H1 (cell line): ENCODE results near the gene PITPNC1. TPM values are rescaled to one million over a fixed set of nuclear protein-coding genes. Genes with fewer than 3 reads are reported as not detected.

Experiments
- CTCF ChIA-PET: fragments of 300-600 bp; sonication (Branson Sonifier 250); formaldehyde crosslinking; loops from one replicate; lab custom pipeline; 2021; ENCODE audit not compliant: partially characterized antibody; lab: Charles Lee
- POLR2A ChIA-PET: fragments of 300-600 bp; sonication (Branson Sonifier 250); formaldehyde crosslinking; loops from one replicate; lab custom pipeline; 2021; ENCODE audit warnings: inconsistent platforms; ENCODE audit not compliant: partially characterized antibody; lab: Charles Lee
- DNase-seq, 2 experiments: peaks; one replicate each; pipeline versions ENCODE4 v3.0.0 to v3.0.0-alpha.2; 2010 to 2022; ENCODE audit warnings: low spot score in 2 of 2, low read depth in 1 of 2, mixed read lengths in 1 of 2
- FAIRE-seq: peaks from 2 replicates; lab custom pipeline; 2011; peaks lifted over from hg19 to GRCh38; lab: Jason Lieb, UNC
- H2AFZ ChIP-seq: 2 replicates; pipeline ENCODE4 v1.8.1; 2012; ENCODE audit warnings: low read length, inconsistent platforms
- H2AK5ac ChIP-seq: 2 replicates; pipeline ENCODE4 v1.6.1; 2013; ENCODE audit warnings: low read depth, low read length
- H2BK120ac ChIP-seq: replicated peaks from 2 replicates; pipeline ENCODE3; 2013; ENCODE audit warnings: low read depth, low read length, inconsistent platforms
- H2BK12ac ChIP-seq: 2 replicates; pipeline ENCODE4 v1.6.1; 2013; ENCODE audit warnings: low read depth, low read length
- H2BK15ac ChIP-seq: 2 replicates; pipeline ENCODE4 v1.6.1; 2013; ENCODE audit warnings: low read length
- H2BK20ac ChIP-seq: 2 replicates; pipeline ENCODE4 v1.6.1; 2013; ENCODE audit warnings: low read length
- H2BK5ac ChIP-seq: 2 replicates; pipeline ENCODE4 v1.6.1; 2013; ENCODE audit warnings: low read depth, low read length
- H3K14ac ChIP-seq: 2 replicates; pipeline ENCODE4 v1.6.1; 2013; ENCODE audit warnings: inconsistent platforms; ENCODE audit not compliant: insufficient read length
- H3K18ac ChIP-seq: 2 replicates; pipeline ENCODE4 v1.6.1; 2013; ENCODE audit warnings: low read length; ENCODE audit errors: extremely low read depth
- H3K23ac ChIP-seq: 2 replicates; pipeline ENCODE4 v1.6.1; 2013; ENCODE audit warnings: inconsistent platforms; ENCODE audit not compliant: insufficient read length
- H3K23me2 ChIP-seq: 2 replicates; pipeline ENCODE4 v1.6.1; 2013; ENCODE audit warnings: low read depth, low read length
- H3K27ac ChIP-seq: 2 replicates; pipeline ENCODE4 v1.6.1; 2011; ENCODE audit warnings: low read depth, low read length, inconsistent platforms
- H3K27me3 ChIP-seq, 4 experiments: replicated peaks in 1 of 4; 1 replicate in 1 of 4; 2 replicates in 3 of 4; pipeline versions ENCODE4 v1.6.1 to v1.8.1; 2011 to 2013; ENCODE audit warnings: low read length in 3 of 4, mild to moderate bottlenecking in 3 of 4, inconsistent platforms in 2 of 4, mixed read lengths in 2 of 4, moderate library complexity in 1 of 4; ENCODE audit not compliant: control insufficient read depth in 3 of 4, insufficient read depth in 3 of 4; ENCODE audit errors: extremely low read depth in 1 of 4
- H3K36me3 ChIP-seq, 4 experiments: 2 replicates each; pipeline versions ENCODE4 v1.6.1 to v1.8.1; 2011 to 2013; ENCODE audit warnings: mild to moderate bottlenecking in 4 of 4, low read length in 3 of 4, moderate library complexity in 2 of 4, control low read depth in 1 of 4, inconsistent platforms in 1 of 4; ENCODE audit not compliant: insufficient read depth in 4 of 4, control insufficient read depth in 2 of 4
- H3K4ac ChIP-seq: replicated peaks from 2 replicates; pipeline ENCODE3; 2013; ENCODE audit warnings: low read length, low read depth, mixed read lengths, inconsistent platforms; ENCODE audit not compliant: insufficient read length
- H3K4me1 ChIP-seq, 4 experiments: replicated peaks in 1 of 4; 1 replicate in 1 of 4; 2 replicates in 3 of 4; pipeline versions ENCODE4 v1.6.1 to v1.8.1; 2011 to 2013; ENCODE audit warnings: low read length in 3 of 4, inconsistent platforms in 2 of 4, mixed read lengths in 1 of 4; ENCODE audit not compliant: insufficient read depth in 4 of 4, control insufficient read depth in 3 of 4
- H3K4me2 ChIP-seq, 2 experiments: 2 replicates each; pipeline versions ENCODE4 v1.6.1 to v1.8.1; 2011 to 2013; ENCODE audit warnings: low read depth in 2 of 2, low read length in 2 of 2, control low read depth in 1 of 2, inconsistent platforms in 1 of 2, mild to moderate bottlenecking in 1 of 2; ENCODE audit not compliant: insufficient read depth in 1 of 2
- H3K4me3 ChIP-seq, 4 experiments: fragments of 200-600, 300-600 bp in 1 of 4; sonication (generic), shearing (Covaris generic), sonication (Bioruptor Twin) in 1 of 4; 2 replicates each; pipeline versions ENCODE4 v1.5.1 to v1.8.1; 2011 to 2016; ENCODE audit warnings: low read length in 4 of 4, low read depth in 3 of 4, control low read depth in 2 of 4, inconsistent platforms in 2 of 4, mild to moderate bottlenecking in 2 of 4, mixed read lengths in 1 of 4, moderate library complexity in 1 of 4; ENCODE audit not compliant: insufficient read depth in 2 of 4; ENCODE audit errors: extremely low read depth in 1 of 4
- H3K56ac ChIP-seq: replicated peaks from 2 replicates; pipeline ENCODE3; 2013; ENCODE audit warnings: low read depth, mild to moderate bottlenecking, mixed read lengths, low read length, inconsistent platforms; ENCODE audit not compliant: insufficient read length
- H3K79me1 ChIP-seq: 2 replicates; pipeline ENCODE4 v1.6.1; 2013; ENCODE audit warnings: low read depth, low read length, control low read depth
- H3K79me2 ChIP-seq, 2 experiments: 2 replicates each; pipeline versions ENCODE4 v1.6.1 to v1.8.1; 2012 to 2013; ENCODE audit warnings: low read length in 2 of 2, mild to moderate bottlenecking in 2 of 2, inconsistent platforms in 1 of 2; ENCODE audit not compliant: insufficient read depth in 2 of 2, control insufficient read depth in 1 of 2
- H3K9ac ChIP-seq, 4 experiments: replicated peaks in 1 of 4; 1 replicate in 1 of 4; 2 replicates in 3 of 4; pipeline versions ENCODE4 v1.6.1 to v1.8.1; 2011 to 2013; ENCODE audit warnings: low read depth in 3 of 4, low read length in 3 of 4, control low read depth in 2 of 4, mild to moderate bottlenecking in 2 of 4, moderate library complexity in 2 of 4, inconsistent platforms in 1 of 4; ENCODE audit errors: extremely low read depth in 1 of 4
- H3K9me3 ChIP-seq, 2 experiments: 2 replicates each; pipeline versions ENCODE4 v1.6.1 to v1.8.1; 2012 to 2013; ENCODE audit warnings: mild to moderate bottlenecking in 2 of 2, moderate library complexity in 2 of 2, control low read depth in 1 of 2, inconsistent platforms in 1 of 2, low read depth in 1 of 2, low read length in 1 of 2, mixed read lengths in 1 of 2; ENCODE audit not compliant: insufficient read depth in 2 of 2
- H4K20me1 ChIP-seq, 2 experiments: replicated peaks in 1 of 2; 2 replicates each; pipeline versions ENCODE3 to v1.8.1; 2011 to 2013; ENCODE audit warnings: inconsistent platforms in 2 of 2, low read length in 2 of 2, mild to moderate bottlenecking in 1 of 2; ENCODE audit not compliant: insufficient read depth in 2 of 2, control insufficient read depth in 1 of 2
- H4K5ac ChIP-seq: 2 replicates; pipeline ENCODE4 v1.6.1; 2013; ENCODE audit warnings: low read length, low read depth, mixed read lengths, inconsistent platforms; ENCODE audit not compliant: insufficient read length
- H4K8ac ChIP-seq: 2 replicates; pipeline ENCODE4 v1.8.0; 2013; ENCODE audit warnings: mild to moderate bottlenecking, moderate library complexity, low read length, inconsistent platforms; ENCODE audit not compliant: insufficient read depth; ENCODE audit errors: extremely low read depth
- H4K91ac ChIP-seq: replicated peaks from 2 replicates; pipeline ENCODE3; 2013; ENCODE audit warnings: low read length, mixed read lengths, inconsistent platforms; ENCODE audit not compliant: insufficient read length
- CREB1 ChIP-seq: IDR thresholded peaks from 2 replicates; pipeline ENCODE4 v1.6.1; 2012; ENCODE audit warnings: inconsistent platforms
- FOSL1 ChIP-seq: IDR thresholded peaks from 2 replicates; pipeline ENCODE4 v1.6.1; 2011; ENCODE audit warnings: mild to moderate bottlenecking, low read depth, low read length, moderate library complexity; ENCODE audit not compliant: insufficient read depth
- GABPA ChIP-seq: IDR thresholded peaks from 2 replicates; pipeline ENCODE4 v1.6.1; 2011; ENCODE audit warnings: mild to moderate bottlenecking, low read length, moderate library complexity, borderline replicate concordance; ENCODE audit not compliant: insufficient read depth
- POLR2A ChIP-seq, 2 experiments: IDR thresholded peaks; 1 replicate in 1 of 2; 2 replicates in 1 of 2; pipeline ENCODE4 v1.6.1; 2011; ENCODE audit warnings: low read depth in 2 of 2, low read length in 2 of 2, mild to moderate bottlenecking in 2 of 2; ENCODE audit errors: control extremely low read depth in 1 of 2
- RBBP5 ChIP-seq: IDR thresholded peaks from 2 replicates; pipeline ENCODE4 v1.7.1; 2012; ENCODE audit warnings: low read depth, mild to moderate bottlenecking, inconsistent platforms, low read length, moderate library complexity, borderline replicate concordance
- RFX5 ChIP-seq: IDR thresholded peaks from 2 replicates; pipeline ENCODE4 v1.6.1; 2011; ENCODE audit warnings: low read depth, low read length, improper control_type of control experiment, borderline replicate concordance
- SP2 ChIP-seq: IDR thresholded peaks from 2 replicates; pipeline ENCODE4 v1.6.1; 2012; ENCODE audit warnings: mild to moderate bottlenecking, low read length, inconsistent platforms
- ZNF274 ChIP-seq: IDR thresholded peaks from 2 replicates; pipeline ENCODE4 v1.7.0; 2012; ENCODE audit warnings: low read length, borderline replicate concordance; ENCODE audit errors: extremely low read depth
- WGBS, 2 experiments: shearing (Covaris generic) in 1 of 2; methylation state at CpG; one replicate each; pipeline versions ENCODE4 v1.1.6 to v1.1.7; 2013 to 2015; ENCODE audit warnings: low lambda C conversion rate in 2 of 2, mixed read lengths in 2 of 2, inconsistent platforms in 1 of 2, low coverage in 1 of 2, missing lambda C conversion rate in 1 of 2; ENCODE audit not compliant: insufficient replicate concordance in 2 of 2, insufficient coverage in 1 of 2, insufficient read length in 1 of 2; ENCODE audit errors: extremely low coverage in 1 of 2, missing lambda C conversion rate in 1 of 2; 5-methylcytosine and 5-hydroxymethylcytosine counted together
- polyA plus RNA-seq, 7 experiments: library from polyadenylated mRNA; depleted of rRNA in 3 of 7; stranded (reverse) in 5 of 7; unstranded in 2 of 7; fragments of >200 nt in 5 of 7; fragments of 200-250 nt in 2 of 7; gene quantifications; 1 replicate in 5 of 7; 2 replicates in 1 of 7; 4 replicates in 1 of 7; pipeline versions ENCODE4 v1.2.1 to v1.2.3, GENCODE V29; 2011 to 2013; ENCODE audit warnings: missing spikeins in 2 of 7, mixed read lengths in 2 of 7
- total RNA-seq: library from RNA; stranded (reverse); fragmentation: NEBNext Ultra II Directional; extraction: Animal tissue kit (Norgen Biotek cat#: 25700); gene quantifications from 2 replicates; pipeline ENCODE4 v1.2.1, GENCODE V29; 2021

PITPNC1 gene
- total and polyA plus RNA-seq, 2 of the 8 experiments (the other 6 are each of a cell fraction or from before 2014, with no cell fraction given), result 17.6 to 54.7 TPM

DNA sequence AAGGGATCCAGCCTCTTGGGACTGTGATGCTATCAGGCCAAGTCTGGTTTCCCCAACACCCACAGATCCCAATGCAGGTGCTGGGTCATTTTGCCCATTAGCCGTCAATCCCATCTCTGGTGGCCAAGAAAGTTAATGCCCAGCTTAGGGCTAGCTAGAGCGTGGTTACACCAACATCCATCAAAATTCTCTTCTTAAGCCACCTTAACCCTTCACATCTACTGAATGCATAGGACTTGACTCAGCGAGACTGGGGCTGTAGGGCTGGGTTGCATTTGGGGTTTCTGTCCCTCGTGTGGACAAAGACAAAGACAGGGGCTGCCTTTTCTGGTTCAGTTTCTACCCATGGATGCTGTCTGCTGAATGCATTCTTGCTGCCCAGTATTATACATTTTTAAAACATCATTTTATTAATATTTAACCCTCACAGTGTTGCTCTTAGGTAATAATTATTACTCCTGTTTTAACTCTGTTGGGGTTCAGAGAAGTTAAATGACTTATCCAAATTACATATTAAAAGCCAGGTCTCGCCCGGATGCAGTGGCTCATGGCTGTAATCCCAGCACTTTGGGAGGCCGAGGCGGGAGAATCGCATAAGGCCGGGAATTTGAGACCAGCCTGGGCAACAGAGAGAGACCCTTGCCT lies 199.5 kb downstream of the PITPNC1 start:
- Histone ChIP-seq H3K4me1 (peaks cover 0 to 6% (median 2%) of the 10 kb centered on the region in 4 experiments; a peak in 1 of 7 replicates), H4K5ac (no peak overlapping the region), H3K4me2 (no peak overlapping the region), H4K91ac (no peak overlapping the region), H3K56ac (no peak overlapping the region), H3K4me3 (no peak overlapping the region), H3K79me2 (no peaks in the 10 kb centered on the region), H3K23ac (no peak overlapping the region), H3K79me1 (no peaks in the 10 kb centered on the region), H3K27ac (no peak overlapping the region), H3K36me3 (no peaks in the 10 kb centered on the region), H2AK5ac (no peak overlapping the region), H4K20me1 (peaks cover 0 to 1% of the 10 kb centered on the region in 2 experiments), H3K27me3 (no peaks in the 10 kb centered on the region), H2AFZ (no peak overlapping the region), H3K9me3 (no peaks in the 10 kb centered on the region), H2BK20ac (no peak overlapping the region), H4K8ac (no peak overlapping the region), H3K9ac (no peak overlapping the region), H2BK15ac (no peak overlapping the region), H3K14ac (no peak overlapping the region), H2BK12ac (no peak overlapping the region), H3K23me2 (no peaks in the 10 kb centered on the region; the same call in 1 of the 2 replicates), H2BK120ac (no peak overlapping the region), H3K18ac (no peak overlapping the region), H2BK5ac (no peak overlapping the region), H3K4ac (no peak overlapping the region)
- WGBS, 2 experiments, result 91% methylated on average over 10 of the region's 10 CpGs; no CpG with 5 or more reads in 1 of the 2 experiments
- FAIRE-seq (no peak), DNase-seq (no peak)
- POLR2A ChIA-PET, result no interaction called here
- TF ChIP-seq RBBP5 (no peak), RFX5 (no peak), GABPA (no peak), ZNF274 (no peak), POLR2A (IDR thresholded peaks at IDR 0.05; ENCODE audit: control extremely low read depth in 1 of 2, low read depth in 2 of 2, low read length in 2 of 2) (no peak), SP2 (no peak), CREB1 (no peak), FOSL1 (no peak)
- CTCF ChIA-PET, result interaction anchor here (1.1 to 2.7 kb wide), 4 partner anchors 17 to 32 kb away, joined by 3 to 12 read pairs (median 4); no protein-coding TSS in a partner anchor
